Measurements from ENCODE around the gene SRP9.

The SRP9 gene, protein sequence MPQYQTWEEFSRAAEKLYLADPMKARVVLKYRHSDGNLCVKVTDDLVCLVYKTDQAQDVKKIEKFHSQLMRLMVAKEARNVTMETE

DNA sequence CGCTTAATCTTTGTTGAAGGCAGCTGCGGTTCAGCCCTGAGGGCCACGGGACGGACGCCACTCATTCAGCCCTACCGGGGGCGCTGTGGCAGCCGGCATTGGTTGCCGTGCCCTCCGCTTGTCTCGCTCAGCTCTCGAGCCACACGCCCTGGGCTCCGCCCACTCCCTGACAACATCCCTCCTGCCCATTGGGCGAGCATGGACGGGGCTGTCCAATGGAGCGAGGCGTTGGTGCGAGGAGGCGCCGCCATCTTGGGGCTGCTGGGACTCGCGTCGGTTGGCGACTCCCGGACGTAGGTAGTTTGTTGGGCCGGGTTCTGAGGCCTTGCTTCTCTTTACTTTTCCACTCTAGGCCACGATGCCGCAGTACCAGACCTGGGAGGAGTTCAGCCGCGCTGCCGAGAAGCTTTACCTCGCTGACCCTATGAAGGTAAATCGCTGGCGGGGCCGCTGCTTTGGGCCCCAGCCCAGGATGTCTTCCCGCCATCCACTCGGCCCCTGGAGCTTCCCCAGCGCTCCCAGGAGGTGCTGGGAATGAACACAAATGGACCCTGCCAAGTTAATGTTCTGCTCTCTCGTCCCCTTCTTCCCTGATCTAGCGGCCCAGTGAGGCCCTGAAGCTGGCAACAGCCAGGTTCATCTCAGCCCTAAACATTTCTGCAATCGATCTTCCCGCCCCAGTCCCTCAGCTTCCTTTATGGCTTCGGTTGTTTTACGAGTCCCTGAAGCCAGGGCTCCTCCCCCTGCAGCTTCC lies at the start of gene SRP9:
TSS of gene SRP9 (plus strand) at position 244 of the 754 bp plus-strand sequence. CDS start at position 359, 115 bp downstream.
- peak; percentile 99 for DNase-seq (ENCODE audit: low spot score)

DNA sequence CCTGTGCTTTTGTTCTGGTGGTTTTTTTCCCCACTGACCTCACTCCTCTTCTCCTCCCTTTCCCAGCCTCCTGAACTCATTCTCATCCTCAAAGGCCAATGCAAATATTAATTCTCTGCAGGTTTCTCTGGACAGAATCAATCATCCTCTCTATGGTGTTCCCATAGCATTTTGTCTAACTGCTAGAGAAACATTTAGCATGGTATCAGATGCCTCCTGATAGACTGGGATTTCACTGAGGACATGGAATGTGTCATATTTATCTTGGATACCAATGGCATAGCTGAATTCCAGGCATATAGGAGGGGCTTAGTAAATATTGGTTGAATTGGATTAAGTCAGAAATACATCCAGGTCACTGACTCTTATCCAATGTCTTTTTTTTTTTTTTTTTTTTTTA lies 46.1 kb upstream of the SRP9 start:
- DNase-seq (ENCODE audit: low spot score) = no peak

DNA sequence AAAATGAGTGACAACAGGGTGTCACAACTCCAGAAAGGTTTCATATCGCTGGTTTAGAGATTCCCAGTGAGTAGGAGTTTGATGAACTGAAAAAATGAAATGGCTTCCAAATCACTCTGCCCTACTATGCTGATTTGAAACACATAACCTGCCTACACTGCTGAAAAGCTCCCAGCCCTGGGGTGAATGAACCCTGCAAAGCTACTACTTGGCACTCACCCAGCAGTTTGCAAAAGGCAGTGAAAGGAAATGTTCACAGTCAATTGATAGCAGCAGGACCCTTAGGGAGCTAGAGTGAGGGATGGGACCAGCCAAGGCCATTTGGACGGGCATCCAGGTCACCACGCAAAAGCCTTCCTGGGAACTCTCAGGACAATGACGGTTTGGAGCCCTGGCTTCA lies 44.4 kb upstream of the SRP9 start:
- DNase-seq (ENCODE audit: low spot score) = no peak

DNA sequence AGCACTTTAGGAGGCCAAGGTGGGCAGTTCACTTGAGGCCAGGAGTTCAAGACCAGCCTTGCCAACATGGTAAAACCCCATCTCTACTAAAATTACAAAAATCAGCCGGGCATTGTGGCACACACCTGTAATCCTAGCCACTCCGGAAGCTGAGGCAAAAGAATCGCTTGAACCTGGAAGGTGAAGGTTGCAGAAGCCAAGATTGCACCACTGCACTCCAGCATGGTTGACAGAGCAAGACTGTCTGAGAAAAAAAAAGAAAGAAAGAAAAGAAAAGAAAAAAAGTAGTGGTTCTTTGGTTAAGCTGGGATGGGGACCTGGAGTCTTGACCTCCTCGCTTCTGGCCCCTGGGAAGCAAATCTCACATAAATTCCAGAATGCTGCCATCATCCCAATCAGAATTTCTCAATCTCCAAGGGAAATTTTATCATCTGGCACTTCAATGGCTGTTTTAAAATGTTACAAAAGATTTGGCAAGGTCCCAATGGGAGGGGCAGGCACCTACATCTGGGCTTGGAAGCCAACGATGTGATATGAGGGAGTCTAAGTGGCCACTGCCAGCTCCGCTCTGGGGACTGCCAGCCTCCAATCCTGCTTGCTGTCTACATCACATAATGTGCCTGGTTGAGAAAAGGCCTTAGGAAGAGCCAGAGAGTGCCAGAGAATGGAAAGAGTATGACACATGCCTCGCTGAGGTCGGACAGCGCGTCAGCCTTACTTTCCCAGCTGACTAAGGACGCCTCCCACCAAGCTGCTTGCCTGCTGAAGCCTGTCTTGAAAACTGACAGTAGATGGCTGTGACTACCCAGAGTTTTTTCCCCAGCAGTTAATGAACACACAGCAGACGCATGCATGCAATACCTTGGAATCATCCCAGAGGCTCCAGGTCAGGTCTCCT lies 42.1 kb upstream of the SRP9 start:
- DNase-seq (ENCODE audit: low spot score) = peak; percentile 11

DNA sequence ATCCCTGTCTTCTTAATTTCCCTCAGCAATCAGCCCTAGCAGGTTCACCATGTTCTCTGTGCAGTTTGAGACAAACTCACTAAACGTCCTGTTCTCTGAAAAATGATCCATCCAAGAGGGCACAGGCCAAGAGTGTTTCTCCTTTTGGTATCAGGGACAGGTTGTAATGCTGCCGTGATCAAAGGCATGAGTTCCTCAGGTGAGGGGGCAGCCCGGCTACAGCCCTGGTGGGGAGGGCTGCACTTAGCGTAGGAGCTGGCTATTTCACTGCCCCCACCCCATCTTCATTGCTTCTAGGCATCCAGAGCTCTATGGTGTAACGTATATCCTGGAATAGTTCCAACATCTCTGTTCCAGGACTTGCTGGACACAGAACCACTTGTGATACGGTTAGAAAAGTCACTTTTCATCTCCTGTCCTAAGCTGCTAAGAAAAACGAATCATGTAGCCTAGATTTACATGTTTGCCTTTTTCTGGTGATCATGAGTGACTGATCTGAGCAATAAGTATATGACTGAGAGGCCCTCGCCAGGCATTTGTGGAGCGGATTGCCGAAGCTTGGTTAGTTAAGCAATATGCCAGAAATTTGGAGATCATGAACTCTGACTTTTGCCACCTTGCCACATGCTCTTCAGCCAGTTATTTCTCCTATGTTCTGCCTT lies 41.1 kb upstream of the SRP9 start:
- DNase-seq (ENCODE audit: low spot score) = no peak

DNA sequence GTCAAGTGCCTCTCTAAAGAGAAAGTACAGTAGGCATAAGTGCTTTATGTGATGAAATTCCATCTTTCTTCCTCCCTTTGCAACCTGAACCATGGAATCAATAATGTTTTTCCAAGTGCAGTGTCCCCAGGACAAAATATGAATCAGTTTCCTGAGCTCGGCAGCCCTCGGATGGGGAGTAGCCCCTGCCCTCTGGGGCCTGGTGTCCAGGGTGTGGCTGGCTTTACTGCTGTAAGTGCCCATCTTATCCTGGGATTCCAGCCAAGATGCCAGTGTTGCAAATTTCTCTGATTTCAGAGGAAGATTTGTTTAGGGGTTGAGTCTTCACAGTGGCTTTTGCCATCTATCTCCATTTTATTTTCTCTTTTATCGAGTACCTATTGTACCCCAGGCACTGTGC lies 40.5 kb upstream of the SRP9 start:
- no peak for DNase-seq (ENCODE audit: low spot score)

DNA sequence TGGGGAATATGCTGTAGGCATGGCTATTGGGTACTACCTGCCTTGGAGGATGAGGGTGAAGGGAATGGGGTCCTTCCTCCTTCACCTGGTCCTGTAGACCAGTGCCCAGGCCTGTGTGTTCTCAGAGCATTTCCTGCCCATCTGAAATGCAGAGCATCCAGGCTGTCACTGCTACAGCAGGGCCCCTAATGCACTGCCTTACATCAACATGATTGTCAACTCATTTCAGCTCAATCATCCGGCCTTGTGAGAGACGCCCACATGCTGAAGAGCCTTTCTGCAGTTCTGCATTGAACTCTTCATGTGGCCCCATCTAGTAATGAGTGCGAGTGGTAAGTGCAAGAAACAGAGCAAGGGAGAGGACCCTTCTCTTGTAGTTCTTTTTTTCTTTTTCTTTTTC lies 39.8 kb upstream of the SRP9 start:
- no peak for DNase-seq (ENCODE audit: low spot score)

DNA sequence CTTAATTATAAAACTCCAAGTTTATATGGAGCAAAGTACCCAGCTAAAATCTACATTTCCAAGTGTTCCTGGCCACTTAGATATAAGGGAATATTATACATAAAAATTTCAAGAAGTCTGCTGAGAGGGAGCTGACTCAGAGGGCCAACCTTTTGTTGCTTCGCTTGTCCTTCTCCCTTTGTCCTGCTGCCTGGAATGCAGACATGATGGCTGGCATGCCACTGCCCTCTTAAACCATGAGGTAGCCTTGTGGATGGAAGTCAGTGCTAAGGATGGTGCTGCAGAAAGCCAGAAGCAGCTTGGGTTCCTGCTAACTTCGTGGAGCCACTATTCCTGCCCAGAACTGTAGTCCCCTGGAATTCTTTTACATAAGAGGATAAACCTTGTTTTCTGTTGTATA lies 38.9 kb upstream of the SRP9 start:
- DNase-seq (ENCODE audit: low spot score) = no peak

DNA sequence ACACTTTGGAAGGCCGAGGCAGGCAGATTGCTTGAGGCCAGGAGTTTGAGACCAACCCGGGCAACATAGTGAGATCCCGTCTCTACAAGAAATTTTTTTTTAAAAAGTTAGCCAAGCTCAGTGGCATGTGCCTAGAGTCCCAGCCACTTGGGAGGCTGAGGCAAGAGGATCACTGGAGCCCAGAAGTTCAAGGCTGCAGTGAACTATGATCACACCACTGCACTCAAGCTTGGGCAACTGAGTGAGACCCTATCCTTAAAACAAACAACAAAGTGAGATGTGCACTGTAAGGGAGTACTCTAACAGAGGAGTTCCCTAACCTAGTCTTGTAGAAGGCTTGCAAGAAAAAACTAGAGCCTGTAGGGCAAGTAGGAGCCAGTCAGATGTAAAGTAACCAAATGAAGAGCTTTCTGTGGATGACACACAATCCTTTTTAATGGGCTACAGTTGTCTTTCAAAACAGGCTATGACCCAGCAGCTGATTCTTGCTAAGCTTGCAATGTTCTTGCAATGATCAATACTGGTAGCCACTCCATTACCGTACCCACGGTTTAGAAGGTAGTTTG lies 38.0 kb upstream of the SRP9 start:
- DNase-seq (ENCODE audit: low spot score) = no peak

DNA sequence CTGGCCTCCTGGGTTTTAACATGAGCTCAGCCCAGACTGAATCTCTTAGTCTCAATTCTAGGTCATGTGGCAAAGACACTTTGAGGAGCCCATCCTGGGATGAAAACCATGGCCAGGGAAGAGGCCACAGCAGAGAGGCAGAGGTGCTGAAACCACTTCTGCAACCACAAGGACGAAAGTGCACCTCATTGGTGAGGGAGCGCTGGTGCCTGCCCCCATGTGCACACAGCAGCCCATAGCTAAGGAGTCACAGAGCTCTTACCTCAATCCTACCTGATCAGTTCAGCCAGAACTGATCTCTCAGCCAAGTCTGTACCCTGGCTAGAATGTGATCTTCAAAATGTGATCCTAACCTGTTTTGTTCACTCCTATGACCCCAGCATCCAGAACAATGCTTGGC lies 32.9 kb upstream of the SRP9 start:
- DNase-seq (ENCODE audit: low spot score) = no peak

DNA sequence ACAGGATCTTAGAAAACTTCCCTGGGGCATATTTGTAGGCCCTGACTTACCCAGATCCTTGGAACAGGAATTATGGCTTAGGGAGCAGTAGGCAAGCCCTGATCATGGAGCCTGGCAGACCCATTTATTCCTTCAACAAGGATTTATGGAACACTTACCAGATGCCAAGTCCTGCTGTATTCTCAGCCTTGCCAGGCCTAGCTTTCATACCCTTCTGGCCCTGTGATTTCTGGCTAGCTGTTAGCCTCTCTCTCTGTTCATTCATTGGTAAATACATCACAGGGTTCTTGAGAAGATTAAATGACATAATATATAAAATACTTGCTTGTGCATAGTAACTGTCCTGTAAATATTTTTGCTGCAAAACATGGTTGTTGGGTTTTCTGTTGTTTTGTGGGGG lies 32.4 kb upstream of the SRP9 start:
- DNase-seq (ENCODE audit: low spot score) = no peak

DNA sequence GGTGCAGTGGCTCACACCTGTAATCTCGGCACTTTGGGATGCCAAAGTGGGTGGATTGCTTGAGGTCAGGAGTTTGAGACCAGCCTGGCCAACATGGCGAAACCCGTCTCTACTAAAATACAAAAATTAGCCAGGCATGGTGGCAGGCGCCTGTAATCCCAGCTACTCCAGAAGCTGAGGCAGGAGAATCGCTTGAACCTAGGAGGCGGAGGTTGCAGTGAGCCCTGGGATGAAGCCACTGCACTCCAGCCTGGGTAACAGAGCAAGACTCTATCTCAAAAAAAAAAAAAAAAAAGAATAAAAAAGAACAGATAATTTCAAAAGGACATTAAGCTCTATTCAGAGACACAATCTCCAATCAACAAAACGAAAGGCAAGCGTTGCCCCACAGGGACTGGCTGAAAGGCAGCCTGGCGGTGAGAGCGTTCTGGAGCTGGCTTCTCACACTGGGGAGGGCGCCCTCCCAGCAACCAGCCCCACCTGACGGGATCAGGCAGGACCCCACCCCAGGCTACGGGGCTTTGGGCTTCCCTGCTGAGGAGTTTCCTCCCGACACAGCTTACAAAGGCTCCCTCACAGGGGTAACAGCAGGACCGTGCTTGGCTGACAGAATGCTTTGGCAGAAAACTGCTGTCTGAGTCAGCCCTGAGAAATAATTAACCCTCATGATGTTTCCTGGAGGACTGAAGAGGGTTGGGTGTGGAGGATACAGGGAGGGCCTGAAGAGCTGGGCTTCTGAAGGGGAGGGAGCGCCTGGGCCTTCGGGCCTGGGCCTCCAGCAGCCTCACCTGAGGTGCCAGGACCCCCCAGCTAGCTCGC lies 31.1 kb upstream of the SRP9 start:
- peak; percentile 76 for DNase-seq (ENCODE audit: low spot score)

DNA sequence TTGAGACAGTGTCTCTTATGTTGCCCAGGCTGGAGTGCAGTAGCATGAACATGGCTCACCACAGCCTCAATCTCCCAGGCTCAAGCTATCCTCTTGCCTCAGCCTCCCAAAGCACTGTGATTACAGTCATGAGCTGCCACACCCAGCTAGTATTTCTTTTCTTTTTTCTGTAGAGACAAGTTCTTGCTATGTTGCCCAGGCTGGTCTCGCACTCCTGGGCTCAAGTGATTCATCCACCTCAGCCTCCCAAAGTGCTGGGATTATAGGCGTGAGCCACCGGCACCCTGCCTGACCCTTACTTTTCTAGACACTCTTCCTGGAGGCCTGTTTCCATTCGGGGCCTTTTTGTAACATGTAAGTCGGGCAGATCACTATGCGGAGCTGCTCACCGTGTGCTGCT lies 30.1 kb upstream of the SRP9 start:
- DNase-seq (ENCODE audit: low spot score) = no peak

DNA sequence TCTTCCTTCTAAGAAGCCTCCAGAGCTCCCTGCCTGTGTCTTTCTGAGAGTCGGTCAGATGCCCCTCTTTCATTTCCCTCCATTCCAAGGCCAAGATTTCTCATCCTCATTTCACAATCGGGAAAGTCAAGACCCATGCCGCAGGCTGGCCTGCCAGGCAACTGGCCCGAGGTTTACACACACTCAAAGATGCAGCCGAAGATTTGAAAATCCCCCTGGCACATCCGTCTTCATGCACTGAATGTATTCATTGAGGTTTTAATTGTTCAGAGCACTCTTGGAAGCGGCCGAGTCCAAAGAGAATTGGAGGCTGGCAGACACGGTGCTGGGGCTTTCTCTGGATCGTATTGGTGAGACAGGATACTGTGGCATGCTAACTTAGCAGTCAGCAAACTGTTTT lies 29.1 kb upstream of the SRP9 start:
- DNase-seq (ENCODE audit: low spot score) = no peak

DNA sequence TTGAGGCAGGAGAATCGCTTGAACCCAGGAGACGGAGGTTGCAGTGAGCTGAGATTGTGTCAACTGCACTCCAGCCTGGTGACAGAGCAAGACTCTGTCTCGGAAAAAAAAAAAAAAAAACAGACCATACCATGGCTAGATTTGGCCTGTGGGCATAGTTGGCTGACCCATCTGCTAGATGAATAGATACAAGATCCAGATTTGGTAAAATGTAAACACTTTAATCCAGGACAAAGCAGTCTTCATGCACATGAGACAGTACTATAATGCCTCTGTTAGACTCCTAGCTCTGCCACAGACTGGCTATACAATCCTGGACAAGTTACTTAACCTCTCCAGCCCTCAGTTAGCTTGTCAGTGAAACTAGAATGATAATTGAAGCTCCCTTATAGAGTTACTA lies 27.9 kb upstream of the SRP9 start:
- no peak for DNase-seq (ENCODE audit: low spot score)

DNA sequence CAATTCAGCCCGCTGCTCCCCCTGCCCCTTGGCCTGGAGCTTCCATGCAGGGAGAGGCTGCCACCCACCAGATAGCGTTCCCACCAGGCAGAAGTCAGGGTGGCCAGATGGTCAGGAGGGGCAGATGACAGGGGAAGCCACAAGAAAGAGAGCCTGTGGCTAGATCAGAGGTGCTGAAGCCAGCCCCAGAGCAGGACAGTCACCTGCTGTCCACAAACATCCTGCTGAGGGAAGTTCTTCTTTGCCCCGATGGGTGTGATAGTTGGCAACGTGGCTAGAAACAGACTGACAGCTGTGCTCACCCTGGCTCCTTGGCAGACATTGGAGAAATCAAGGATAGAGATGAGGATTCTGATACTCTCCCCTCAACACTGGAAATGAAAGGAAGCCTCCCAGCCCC lies 27.2 kb upstream of the SRP9 start:
- no peak for DNase-seq (ENCODE audit: low spot score)

DNA sequence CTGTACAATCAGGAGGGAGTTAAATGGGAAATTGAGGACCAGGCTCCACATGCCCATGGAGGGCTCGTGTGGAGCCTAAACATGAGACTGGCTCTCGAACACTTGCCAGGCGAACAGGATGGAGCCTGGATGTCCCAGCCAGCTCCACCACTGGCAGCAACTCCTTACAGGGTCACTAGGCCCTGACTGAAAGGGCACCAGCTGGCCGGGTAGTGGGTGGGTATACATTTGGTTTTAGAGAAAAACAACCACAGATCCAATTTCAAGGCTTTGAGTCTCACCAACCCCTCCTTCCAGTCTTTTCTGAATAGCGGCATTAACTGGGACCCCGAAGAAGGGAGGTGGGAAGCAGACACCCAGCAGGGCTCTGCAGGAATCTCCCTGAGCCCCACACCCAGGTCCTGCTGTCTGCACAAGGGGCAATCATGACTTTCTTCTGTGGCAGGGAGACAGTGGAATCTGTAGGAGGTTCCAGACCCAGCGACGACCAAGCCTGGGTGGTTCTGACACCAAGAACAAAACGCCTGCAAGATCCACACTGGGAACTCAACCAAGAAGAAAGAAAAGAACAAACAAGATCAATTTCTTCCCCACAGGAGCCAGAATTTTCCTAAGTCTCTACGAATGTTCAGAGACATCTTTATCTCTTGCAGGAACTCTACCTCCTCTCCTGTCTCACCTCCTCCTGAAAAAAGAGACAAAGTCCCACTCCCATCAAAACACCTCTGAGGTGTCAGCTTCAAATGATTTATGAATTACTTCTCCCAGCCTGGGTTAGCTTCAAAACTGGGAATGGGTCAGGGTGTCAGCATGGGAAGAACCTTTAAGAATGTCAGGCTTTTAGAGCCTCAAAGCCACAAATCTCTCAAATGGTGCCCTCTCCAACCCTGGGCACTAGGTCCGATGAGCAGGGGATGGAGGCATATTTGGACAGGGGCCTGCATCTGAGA lies 26.5 kb upstream of the SRP9 start:
- DNase-seq (ENCODE audit: low spot score) = no peak

DNA sequence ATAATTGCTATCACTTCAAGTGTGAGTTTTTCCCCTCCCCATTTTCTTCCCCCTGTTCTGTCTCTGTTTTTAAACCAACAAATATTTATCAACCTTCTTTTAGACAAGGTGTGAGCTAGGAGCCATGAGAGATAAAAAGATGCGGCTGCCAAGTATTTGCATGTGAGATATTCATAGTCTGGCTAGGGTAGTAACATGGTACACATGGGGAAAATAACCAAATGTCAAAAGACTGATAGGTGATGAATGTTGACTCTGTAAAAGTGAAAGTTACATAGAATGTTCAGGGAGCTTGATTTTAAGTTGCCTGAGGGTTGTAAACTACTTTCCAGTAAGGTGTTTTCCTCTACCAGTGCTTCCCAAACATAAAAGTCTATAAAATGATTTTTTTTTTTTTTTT lies 25.4 kb upstream of the SRP9 start:
- no peak for DNase-seq (ENCODE audit: low spot score)

DNA sequence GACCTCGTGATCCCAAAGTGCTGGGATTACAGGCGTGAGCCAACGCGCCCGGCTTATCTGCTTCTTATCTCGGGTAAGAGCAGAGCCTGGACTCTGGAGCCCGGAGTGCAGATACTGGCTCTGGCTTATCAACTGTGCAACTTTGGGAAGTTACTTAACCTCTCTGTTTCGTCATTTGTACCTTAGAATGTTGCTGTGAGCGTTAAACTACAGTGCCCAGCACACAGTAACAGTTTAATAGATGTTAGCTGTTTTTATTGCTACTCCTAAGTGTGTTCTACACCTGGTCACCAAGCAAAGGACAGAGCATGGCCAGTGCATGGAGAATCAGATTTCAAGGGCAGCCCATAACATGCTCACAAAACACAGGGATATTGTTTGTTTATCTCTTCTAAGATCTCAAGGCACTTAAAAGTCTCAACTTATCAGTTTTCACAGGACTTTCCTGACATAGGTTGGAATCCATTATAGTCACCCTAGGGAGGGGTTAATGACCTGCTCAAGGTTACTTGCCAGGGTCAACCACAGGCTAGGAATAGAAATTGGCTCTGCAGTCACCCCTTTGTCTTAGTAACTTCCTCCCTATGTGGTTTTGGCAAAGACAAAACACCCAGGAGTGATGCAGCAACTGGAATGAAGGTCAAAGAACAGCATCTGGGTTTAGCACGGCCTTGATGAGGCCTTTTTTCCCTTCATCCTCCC lies 22.5 kb upstream of the SRP9 start:
- no peak for DNase-seq (ENCODE audit: low spot score)

All from kidney capillary endothelial cell (primary cell).